ENCODE measurements around the gene CLIC4. TPM values are rescaled to one million over a fixed set of nuclear protein-coding genes. Genes with fewer than 3 reads are reported as not detected.

CLIC4 gene
- total and polyA plus RNA-seq, 2 experiments from 2014 or later, result 92.5 to 308 TPM

- Histone ChIP-seq H4K20me1 (replicated peaks; ENCODE audit: insufficient read depth) (no peaks in the 10 kb centered on the region), H3K4me2 (no peak overlapping the region), H3K4me1 (ENCODE audit: insufficient read depth) (peaks cover 25% of the 10 kb centered on the region), H3K27ac (ENCODE audit: low read depth) (no peak overlapping the region), H3K4me3 (no peak overlapping the region), H3F3A (replicated peaks; ENCODE audit: low read depth) (peaks cover 14% of the 10 kb centered on the region), H2AFZ (no peak overlapping the region; the same call in 1 of the 2 replicates), H3K79me2 (replicated peaks; ENCODE audit: insufficient read depth) (no peaks in the 10 kb centered on the region), H3K36me3 (ENCODE audit: insufficient read depth) (no peaks in the 10 kb centered on the region), H3K27me3 (ENCODE audit: insufficient read depth) (no peaks in the 10 kb centered on the region), H3K9me2 (ENCODE audit: insufficient read depth) (no peaks in the 10 kb centered on the region)
- Mint-ChIP-seq H3K4me1 (peaks cover 30% of the 10 kb centered on the region), H3K36me3 (ENCODE audit: low read depth) (peaks cover 3% of the 10 kb centered on the region; the same call in 1 of the 3 replicates), H3K27me3 (ENCODE audit: insufficient read depth, low read depth, poor library complexity) (peaks cover 29% of the 10 kb centered on the region), H3K4me3 (no peak overlapping the region), H3K9me3 (peaks cover 14% of the 10 kb centered on the region; the same call in 2 of the 3 replicates), H3K27ac (no peak overlapping the region)
- no peak for ATAC-seq
- no peak for DNase-seq (ENCODE audit: low spot score)
- TF ChIP-seq POLR2AphosphoS5 (IDR thresholded peaks at IDR 0.05; ENCODE audit: low read depth), result no peak
- TF ChIP-seq CTCF (conservative IDR thresholded peaks at IDR 0.05; ENCODE audit: low read depth in 2 of 2), result no peak
- no peak for TF ChIP-seq ZNF331 (CRISPR knock-in tag; IDR thresholded peaks at IDR 0.05; ENCODE audit: low read depth)
- no peak for TF ChIP-seq ZNF462 (CRISPR knock-in tag; IDR thresholded peaks at IDR 0.05)
- no peak for TF ChIP-seq EZH2phosphoT487 (IDR thresholded peaks at IDR 0.05; ENCODE audit: unreplicated experiment)
- no peak for TF ChIP-seq ETS1 (IDR thresholded peaks at IDR 0.05)
- no peak for TF ChIP-seq ZNF114 (CRISPR knock-in tag; IDR thresholded peaks at IDR 0.05)
- TF ChIP-seq STAT1 (IDR thresholded peaks at IDR 0.05; ENCODE audit: unreplicated experiment), result no peak
- no peak for TF ChIP-seq NANOG (IDR thresholded peaks at IDR 0.05; ENCODE audit: borderline replicate concordance)
- TF ChIP-seq REST (IDR thresholded peaks at IDR 0.05; ENCODE audit: unreplicated experiment), result no peak
- no peak for TF ChIP-seq EZH2 (IDR thresholded peaks at IDR 0.05; ENCODE audit: low read depth, unreplicated experiment)
Observed at GRCh38 chr1:24728982-24729381, 16.3 kb upstream of the CLIC4 start.

All from GM23338 (cell line).